IgD-negative memory B cell (primary cell): ENCODE data around the gene SYK. TPM values are rescaled to one million over a fixed set of nuclear protein-coding genes. Genes with fewer than 3 reads are reported as not detected.
A peak's percentile ranks its signal among the peaks of the same experiment; 100 is the strongest.
"Not testable (repeated sequence)": the region's sequence is repeated elsewhere in the genome, so short reads cannot be mapped to it uniquely, and the experiment has no call there.

Source experiments
- H3K27ac Mint-ChIP-seq, 3 donors: one replicate each; pipeline ENCODE4 v1.8.0; 2020 to 2022; ENCODE audit warnings: mild to moderate bottlenecking in 3 of 3, mixed read lengths in 3 of 3, moderate library complexity in 1 of 3
- H3K27me3 Mint-ChIP-seq: one replicate; pipeline ENCODE4 v1.8.0; 2021; ENCODE audit warnings: mixed read lengths
- H3K36me3 Mint-ChIP-seq: one replicate; pipeline ENCODE4 v1.8.0; 2020; ENCODE audit warnings: mild to moderate bottlenecking, mixed read lengths
- H3K4me1 Mint-ChIP-seq, 3 donors: one replicate each; pipeline ENCODE4 v1.8.0; 2020 to 2022; ENCODE audit warnings: mixed read lengths in 3 of 3, mild to moderate bottlenecking in 1 of 3
- H3K4me3 Mint-ChIP-seq, 4 donors: one replicate each; pipeline ENCODE4 v1.8.0; 2020 to 2022; ENCODE audit warnings: mild to moderate bottlenecking in 4 of 4, mixed read lengths in 4 of 4, moderate library complexity in 3 of 4
- H3K9me3 Mint-ChIP-seq, 3 donors: one replicate each; pipeline ENCODE4 v1.8.0; 2020 to 2021; ENCODE audit warnings: mixed read lengths in 3 of 3, mild to moderate bottlenecking in 1 of 3
- polyA plus RNA-seq: library from polyadenylated mRNA; unstranded; fragments of 300-500 nt; fragmentation: Illumina TruSeq; gene quantifications from one replicate; pipeline ENCODE4 v1.2.3, GENCODE V29; 2021

The SYK gene
- polyA plus RNA-seq, 1 donor from 2014 or later: 314 TPM

- H3K27me3 Mint-ChIP-seq: no peaks in the 10 kb centered on the region
- H3K27ac Mint-ChIP-seq: no peak overlapping the region
- no peaks in the 10 kb centered on the region for H3K36me3 Mint-ChIP-seq
- peaks cover 0 to 5% (median 0%) of the 10 kb centered on the region in 3 donors for H3K9me3 Mint-ChIP-seq
- H3K4me3 Mint-ChIP-seq: no peak overlapping the region
- peaks cover 20 to 37% (median 29%) of the 10 kb centered on the region in 3 donors for H3K4me1 Mint-ChIP-seq
Measured at GRCh38 chr9:90787771-90788460, 13.7 kb upstream of the SYK start.

GRCh38 chr9:90788527-90788926 is 13.1 kb upstream of the SYK start:
- Mint-ChIP-seq H3K4me3 (peak overlapping the region in 3 of 4 donors; percentile 42 to 92 (median 68)), H3K27ac (peak overlapping the region in 1 of 3 donors; percentile 50), H3K4me1 (peaks cover 24 to 34% (median 30%) of the 10 kb centered on the region in 3 donors)
- not testable (repeated sequence) for H3K9me3 Mint-ChIP-seq, H3K27me3 Mint-ChIP-seq, H3K36me3 Mint-ChIP-seq

GRCh38 chr9:90789408-90789807 is 12.2 kb upstream of the SYK start:
- Mint-ChIP-seq H3K27me3 (no peaks in the 10 kb centered on the region), H3K9me3 (peaks cover 0 to 5% (median 2%) of the 10 kb centered on the region in 3 donors), H3K4me3 (peak overlapping the region in 3 of 4 donors; percentile 42 to 92 (median 69)), H3K27ac (peak overlapping the region in 2 of 3 donors; percentile 11 to 84), H3K36me3 (peaks cover 2% of the 10 kb centered on the region), H3K4me1 (peaks cover 33 to 42% (median 36%) of the 10 kb centered on the region in 3 donors)

- H3K4me3 Mint-ChIP-seq: peak overlapping the region in 1 of 4 donors; percentile 92
Measured at GRCh38 chr9:90789862-90790261, 11.8 kb upstream of the SYK start.

GRCh38 chr9:90793024-90793423 is 8.6 kb upstream of the SYK start:
- peak overlapping the region in 1 of 4 donors; percentile 38 for H3K4me3 Mint-ChIP-seq
- not testable (repeated sequence) for H3K9me3 Mint-ChIP-seq, H3K27ac Mint-ChIP-seq, H3K27me3 Mint-ChIP-seq, H3K36me3 Mint-ChIP-seq
- peaks cover 54 to 55% (median 55%) of the 10 kb centered on the region in 3 donors for H3K4me1 Mint-ChIP-seq

More at GRCh38 chr9:90789862-90790261, 11.8 kb upstream of the SYK start:
- H3K9me3 Mint-ChIP-seq: peaks cover 0 to 5% (median 2%) of the 10 kb centered on the region in 3 donors
- no peaks in the 10 kb centered on the region for H3K27me3 Mint-ChIP-seq
- H3K36me3 Mint-ChIP-seq: peaks cover 2% of the 10 kb centered on the region
- H3K4me1 Mint-ChIP-seq: peaks cover 36 to 43% (median 37%) of the 10 kb centered on the region in 3 donors
- H3K27ac Mint-ChIP-seq: peak overlapping the region in 2 of 3 donors; percentile 14 to 84

- Mint-ChIP-seq H3K27ac (peak overlapping the region; percentile 28 to 71 (median 33)), H3K9me3 (peaks cover 0 to 5% (median 2%) of the 10 kb centered on the region in 3 donors), H3K27me3 (no peaks in the 10 kb centered on the region), H3K4me1 (peaks cover 47 to 53% (median 52%) of the 10 kb centered on the region in 3 donors), H3K36me3 (peaks cover 2% of the 10 kb centered on the region), H3K4me3 (peak overlapping the region in 3 of 4 donors; percentile 27 to 72 (median 38))
Measured at GRCh38 chr9:90793729-90794128, 7.9 kb upstream of the SYK start.

GRCh38 chr9:90795084-90795483 is 6.5 kb upstream of the SYK start:
- Mint-ChIP-seq H3K27ac (peak overlapping the region; percentile 82 to 91 (median 89)), H3K4me1 (peaks cover 43 to 53% (median 46%) of the 10 kb centered on the region in 3 donors), H3K27me3 (no peaks in the 10 kb centered on the region), H3K4me3 (peak overlapping the region in 3 of 4 donors; percentile 6 to 88 (median 55)), H3K36me3 (peaks cover 2% of the 10 kb centered on the region), H3K9me3 (peaks cover 0 to 5% (median 2%) of the 10 kb centered on the region in 3 donors)

GRCh38 chr9:90795871-90796317 is 5.7 kb upstream of the SYK start:
- Mint-ChIP-seq H3K27me3 (no peaks in the 10 kb centered on the region), H3K9me3 (peaks cover 0 to 4% (median 2%) of the 10 kb centered on the region in 3 donors), H3K4me1 (peaks cover 48 to 56% (median 52%) of the 10 kb centered on the region in 3 donors), H3K36me3 (peaks cover 2% of the 10 kb centered on the region), H3K27ac (peak overlapping the region; percentile 82 to 91 (median 87)), H3K4me3 (peak overlapping the region; percentile 3 to 88 (median 84))

- Mint-ChIP-seq H3K27ac (peak overlapping the region in 2 of 3 donors; percentile 34 to 82), H3K4me1 (peaks cover 47 to 57% (median 52%) of the 10 kb centered on the region in 3 donors), H3K9me3 (peaks cover 0 to 1% (median 0%) of the 10 kb centered on the region in 3 donors), H3K4me3 (peak overlapping the region in 3 of 4 donors; percentile 95 to 97 (median 96)), H3K27me3 (no peaks in the 10 kb centered on the region), H3K36me3 (no peaks in the 10 kb centered on the region)
Measured at GRCh38 chr9:90799271-90799852, 2.3 kb upstream of the SYK start.

- H3K27me3 Mint-ChIP-seq: no peaks in the 10 kb centered on the region
- peaks cover 52 to 61% (median 57%) of the 10 kb centered on the region in 3 donors for H3K4me1 Mint-ChIP-seq
- peak overlapping the region; percentile 95 to 97 (median 96) for H3K4me3 Mint-ChIP-seq
- H3K9me3 Mint-ChIP-seq: peaks cover 0 to 1% (median 0%) of the 10 kb centered on the region in 3 donors
- H3K36me3 Mint-ChIP-seq: peaks cover 4% of the 10 kb centered on the region
- peak overlapping the region; percentile 82 to 94 (median 93) for H3K27ac Mint-ChIP-seq
Measured at GRCh38 chr9:90801973-90802322, 329 bp downstream of the SYK start.

- peaks cover 0 to 1% (median 0%) of the 10 kb centered on the region in 3 donors for H3K9me3 Mint-ChIP-seq
- H3K27ac Mint-ChIP-seq: peak overlapping the region; percentile 82 to 94 (median 93)
- H3K27me3 Mint-ChIP-seq: no peaks in the 10 kb centered on the region
- peak overlapping the region; percentile 95 to 97 (median 96) for H3K4me3 Mint-ChIP-seq
- peaks cover 4% of the 10 kb centered on the region for H3K36me3 Mint-ChIP-seq
- peaks cover 56 to 65% (median 62%) of the 10 kb centered on the region in 3 donors for H3K4me1 Mint-ChIP-seq
Measured at GRCh38 chr9:90802386-90802985, 867 bp downstream of the SYK start.

- Mint-ChIP-seq H3K4me3 (peak overlapping the region; percentile 95 to 97 (median 96)), H3K36me3 (peaks cover 4% of the 10 kb centered on the region), H3K27me3 (peaks cover 4% of the 10 kb centered on the region), H3K27ac (peak overlapping the region; percentile 59 to 91 (median 82)), H3K4me1 (peaks cover 68 to 79% (median 74%) of the 10 kb centered on the region in 3 donors), H3K9me3 (peaks cover 0 to 1% (median 0%) of the 10 kb centered on the region in 3 donors)
Measured at GRCh38 chr9:90803860-90804593, 2.4 kb downstream of the SYK start.

GRCh38 chr9:90805006-90805996 is 3.7 kb downstream of the SYK start:
- Mint-ChIP-seq H3K4me1 (peaks cover 68 to 79% (median 78%) of the 10 kb centered on the region in 3 donors), H3K9me3 (peaks cover 0 to 1% (median 0%) of the 10 kb centered on the region in 3 donors), H3K4me3 (peak overlapping the region; percentile 95 to 97 (median 96)), H3K36me3 (peaks cover 4% of the 10 kb centered on the region), H3K27me3 (peaks cover 4% of the 10 kb centered on the region), H3K27ac (peak overlapping the region; percentile 2 to 89 (median 82))
